ENCODE results near the gene ZMYND11.
"Not testable (repeated sequence)": the region's sequence is repeated elsewhere in the genome, so short reads cannot be mapped to it uniquely, and the experiment has no call there.

The ZMYND11 gene

GRCh38 chr10:134247-135131, 766 bp upstream of the ZMYND11 start:
- DNase-seq, result no peak

DNA sequence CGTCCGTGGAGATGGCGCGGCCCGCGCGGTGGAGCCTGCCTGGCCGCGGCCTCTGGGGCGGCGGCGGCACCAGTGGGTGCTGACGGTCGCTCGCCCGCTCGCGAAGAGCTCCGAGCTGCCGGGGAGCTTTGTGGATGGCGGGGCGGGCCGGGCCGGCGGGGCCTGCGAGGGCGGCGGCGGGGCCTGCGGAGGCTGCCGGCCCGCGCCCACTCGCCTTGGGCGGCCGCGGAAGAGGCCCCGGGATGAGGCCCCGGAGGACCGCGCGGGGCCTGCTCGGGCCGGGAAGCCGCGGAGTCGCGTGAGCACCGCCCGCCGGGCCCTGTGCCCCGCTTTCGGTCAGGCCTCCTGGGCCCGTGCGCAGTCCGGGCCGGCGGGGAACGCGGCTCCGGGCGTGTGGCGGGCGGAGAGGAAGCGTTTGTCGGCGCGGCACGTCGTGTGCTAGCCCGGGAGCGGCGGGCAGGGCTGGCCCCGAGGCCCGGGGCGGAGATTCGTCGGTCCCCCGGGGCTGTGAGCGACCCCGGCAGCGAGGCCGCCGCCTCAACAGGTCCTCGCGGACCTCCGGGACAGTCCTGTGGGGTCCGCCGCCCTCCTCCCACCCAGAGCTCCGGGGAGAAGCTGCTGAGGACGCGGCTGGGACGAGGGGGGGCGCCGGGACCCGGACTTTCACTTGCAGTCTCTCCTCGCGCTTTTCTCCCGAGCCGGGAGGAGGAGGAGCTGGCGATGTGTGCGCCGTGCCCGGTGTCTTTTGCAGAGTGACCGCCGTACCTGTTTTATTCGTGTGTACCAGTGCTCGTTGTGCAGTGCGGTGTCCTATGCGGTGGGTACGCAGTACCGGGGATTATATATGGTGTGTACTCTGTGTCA, 578 bp downstream of the ZMYND11 start:
- DNase-seq, result no peak

DNA sequence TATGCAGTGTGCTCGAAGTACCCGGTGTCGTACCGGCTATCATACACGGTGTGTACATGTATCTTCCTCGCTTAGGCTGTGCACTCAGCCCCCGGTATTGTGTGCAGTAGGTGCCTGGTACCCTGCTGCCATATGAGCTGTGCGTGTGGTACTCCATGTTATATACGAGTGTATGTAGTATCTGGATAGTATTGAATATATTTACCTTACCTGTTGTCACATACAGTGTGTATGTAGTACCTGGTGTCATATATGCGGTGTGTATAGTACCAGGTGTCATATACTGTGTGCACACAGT, 1.2 kb downstream of the ZMYND11 start:
- DNase-seq, result no peak

DNA sequence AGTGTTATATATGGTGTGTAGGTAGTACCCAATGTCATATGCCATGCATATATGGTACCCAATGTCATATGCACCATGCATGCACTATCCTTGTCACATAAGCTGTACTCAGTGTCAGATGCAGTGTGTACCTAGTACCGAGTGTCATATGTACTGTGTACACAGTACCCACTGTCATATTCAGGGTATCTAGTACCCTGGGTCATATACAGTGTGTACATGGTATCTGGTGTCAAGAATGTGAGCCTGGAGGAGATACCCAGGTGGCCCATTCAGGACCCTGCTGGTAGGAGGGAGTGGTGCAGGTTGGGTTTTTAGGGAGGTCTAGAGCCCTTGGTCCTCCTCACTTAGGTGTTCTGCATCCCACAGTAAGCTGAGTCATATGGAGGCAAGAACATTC, 1.8 kb downstream of the ZMYND11 start:
- no peak for DNase-seq

DNA sequence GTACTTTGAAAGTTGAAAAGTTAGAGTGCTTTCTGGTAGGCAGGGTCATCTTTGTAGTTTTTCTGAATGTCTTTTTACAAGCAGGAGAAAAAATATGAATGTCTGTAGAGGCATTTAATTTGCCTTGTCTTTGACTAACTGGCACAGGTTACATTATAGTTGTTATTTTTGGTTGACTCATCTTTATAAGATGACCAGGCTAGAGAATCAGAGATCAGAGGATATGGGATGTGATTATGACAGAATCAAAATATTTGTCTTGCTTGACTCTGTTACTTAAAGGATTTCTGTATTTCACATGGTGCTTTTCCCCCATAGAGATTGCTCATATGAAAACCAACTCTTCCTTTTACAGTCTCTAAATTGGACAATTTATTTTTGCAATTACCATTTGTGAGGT, 2.4 kb downstream of the ZMYND11 start:
- no peak for DNase-seq

- no peak for DNase-seq
Measured at GRCh38 chr10:142371-142770, 7.1 kb downstream of the ZMYND11 start.

DNA sequence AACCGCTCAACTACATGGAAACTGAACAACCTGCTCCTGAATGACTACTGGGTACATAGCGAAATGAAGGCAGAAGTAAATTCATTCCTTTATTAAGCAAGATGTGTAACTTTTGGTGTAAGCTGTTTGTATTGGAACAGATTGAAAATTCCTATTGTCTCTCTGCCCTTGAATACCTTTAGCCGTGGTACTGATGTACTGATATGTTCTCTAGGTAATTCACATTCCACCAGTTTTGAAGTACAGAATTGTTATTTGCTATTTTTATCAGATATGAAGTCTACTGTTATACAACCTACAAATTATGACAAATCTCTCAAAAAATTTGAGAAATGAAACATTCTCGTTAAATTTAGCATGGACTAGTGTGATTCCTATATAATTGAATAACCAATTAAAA, 17.7 kb downstream of the ZMYND11 start:
- DNase-seq, result no peak

- DNase-seq, result no peak
Measured at GRCh38 chr10:154348-154747, 19.1 kb downstream of the ZMYND11 start.

DNA sequence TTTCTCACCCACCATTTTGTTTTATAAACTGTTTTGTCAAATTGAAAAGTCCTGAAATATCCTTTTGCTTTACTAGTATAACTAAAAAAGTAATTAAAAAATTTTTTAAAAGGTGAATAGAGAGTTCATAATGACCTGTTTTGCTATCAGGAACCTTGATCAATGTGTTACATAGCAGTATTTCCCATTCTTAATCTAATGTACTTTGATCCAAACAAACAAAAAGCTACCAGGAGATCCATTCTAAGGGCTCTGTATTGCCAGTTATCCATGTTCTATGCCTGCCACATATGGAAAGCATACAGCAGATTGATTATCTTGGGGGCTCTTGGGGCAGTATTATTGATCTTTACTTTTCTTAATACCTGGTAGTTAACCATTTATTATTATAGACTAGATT, 32.1 kb downstream of the ZMYND11 start:
- no peak for DNase-seq

DNA sequence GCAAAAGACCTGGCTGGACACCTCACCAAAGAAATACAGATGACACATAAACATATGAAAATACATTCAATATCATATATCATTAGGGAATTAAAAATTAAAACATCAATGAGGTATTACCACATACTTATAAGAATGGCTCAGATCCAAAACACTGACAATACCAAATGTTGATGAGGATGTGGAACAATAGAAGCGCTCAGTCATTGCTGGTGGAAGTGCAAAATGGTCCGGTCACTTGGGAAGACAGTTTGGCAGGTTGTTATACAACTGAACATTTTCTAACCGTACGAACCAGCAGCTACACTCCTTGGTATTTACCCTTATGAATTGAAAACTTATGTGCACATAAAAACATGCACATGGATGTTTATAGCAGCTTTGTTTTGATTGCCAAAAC, 38.5 kb downstream of the ZMYND11 start:
- DNase-seq, result no peak

- no peak for DNase-seq
Measured at GRCh38 chr10:176677-177076, 41.4 kb downstream of the ZMYND11 start.

DNA sequence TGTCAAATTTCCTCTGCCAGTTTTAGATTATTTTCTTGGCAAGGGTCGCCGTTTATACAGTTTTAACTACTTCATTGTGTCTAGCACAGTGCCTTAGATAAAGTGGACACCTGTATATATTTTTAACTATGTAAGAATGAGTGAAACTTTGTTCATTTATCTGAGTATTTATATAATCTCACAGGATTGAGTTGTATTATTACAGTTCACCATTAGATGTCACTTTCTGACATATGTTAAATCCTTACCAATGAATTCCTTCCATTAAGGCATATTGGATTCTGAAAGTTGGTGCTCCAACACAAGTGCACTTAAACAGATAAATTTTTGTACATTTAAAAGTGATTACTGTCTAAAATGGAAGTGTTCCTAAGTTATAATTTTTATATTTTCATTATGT, 43.0 kb downstream of the ZMYND11 start:
- DNase-seq, result no peak

- no peak for DNase-seq
Measured at GRCh38 chr10:178723-179122, 43.5 kb downstream of the ZMYND11 start.

DNA sequence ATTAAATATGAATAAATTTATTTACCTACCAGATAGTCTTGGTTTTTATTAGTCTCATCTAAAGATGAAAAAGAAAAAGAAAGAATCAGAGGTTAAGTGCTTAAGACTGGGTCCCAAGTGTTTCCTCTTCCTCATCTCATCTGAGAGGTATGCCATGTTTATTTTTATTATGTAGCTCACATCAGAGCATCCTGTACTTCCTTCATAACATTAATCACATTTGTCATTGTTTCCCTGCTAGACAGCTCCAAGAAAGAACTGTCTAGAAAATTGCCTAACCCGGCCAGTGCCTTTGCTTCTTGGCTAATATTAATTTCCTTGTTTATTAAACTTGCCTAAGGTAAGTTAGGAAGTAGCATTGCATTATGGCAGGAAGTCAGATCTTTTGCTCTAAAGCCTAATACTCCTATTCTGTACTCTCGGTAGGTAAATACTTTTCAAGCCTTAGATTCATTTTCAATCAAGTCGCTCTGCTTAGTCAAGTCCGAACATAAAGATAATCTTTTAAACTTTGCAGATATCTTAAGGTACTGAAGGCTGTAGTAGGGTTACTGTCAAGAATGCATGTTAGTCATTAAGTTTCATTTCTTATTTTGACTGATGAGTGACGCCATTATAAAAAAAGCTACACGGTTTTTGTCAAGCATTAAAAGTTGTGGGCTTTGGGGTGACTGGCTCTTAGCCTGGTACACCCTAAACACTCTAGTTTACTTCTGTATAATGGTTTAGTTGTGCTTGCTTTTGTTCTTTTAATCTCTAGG, 47.4 kb downstream of the ZMYND11 start:
- no peak for DNase-seq

- DNase-seq, result no peak
Measured at GRCh38 chr10:184174-184573, 48.9 kb downstream of the ZMYND11 start.

- DNase-seq, result no peak
Measured at GRCh38 chr10:184911-185310, 49.7 kb downstream of the ZMYND11 start.

DNA sequence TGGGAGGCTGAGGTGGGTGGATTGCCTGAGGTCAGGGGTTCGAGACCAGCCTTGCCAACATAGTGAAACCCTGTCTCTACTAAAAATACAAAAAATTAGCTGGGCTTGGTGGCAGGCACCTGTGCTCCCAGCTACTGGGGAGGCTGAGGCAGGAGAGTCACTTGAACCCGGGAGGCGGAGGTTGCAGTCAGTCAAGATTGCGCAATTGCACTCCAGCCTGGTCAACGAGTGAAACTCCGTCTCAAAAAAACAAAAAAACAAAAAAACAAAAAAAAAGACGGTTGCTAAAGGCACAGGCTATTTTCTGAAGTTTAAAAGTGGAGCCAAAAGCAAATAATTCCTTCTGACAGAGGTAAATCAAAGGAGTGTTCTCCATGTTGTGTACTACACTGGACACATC, 50.3 kb downstream of the ZMYND11 start:
- not testable (repeated sequence) for DNase-seq

DNA sequence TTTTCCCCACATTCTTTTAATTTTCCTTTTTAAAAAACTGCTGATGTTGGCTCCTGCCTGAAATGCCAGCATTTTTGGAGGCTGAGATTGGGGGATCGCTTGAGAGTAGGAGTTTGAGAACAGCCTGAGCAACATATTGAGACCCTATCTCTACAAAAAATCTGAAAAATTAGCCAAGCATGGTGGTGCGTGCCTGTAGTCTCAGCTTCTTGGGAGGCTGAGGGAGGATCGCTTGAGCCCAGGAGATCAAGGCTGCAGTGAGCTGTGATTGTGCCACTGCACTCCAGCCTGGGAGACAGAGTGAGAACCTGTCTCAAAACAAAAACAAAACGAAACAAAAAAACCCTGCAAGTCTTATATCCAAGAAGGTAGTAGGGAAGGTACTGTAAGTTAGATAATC, 51.7 kb downstream of the ZMYND11 start:
- no peak for DNase-seq

DNA sequence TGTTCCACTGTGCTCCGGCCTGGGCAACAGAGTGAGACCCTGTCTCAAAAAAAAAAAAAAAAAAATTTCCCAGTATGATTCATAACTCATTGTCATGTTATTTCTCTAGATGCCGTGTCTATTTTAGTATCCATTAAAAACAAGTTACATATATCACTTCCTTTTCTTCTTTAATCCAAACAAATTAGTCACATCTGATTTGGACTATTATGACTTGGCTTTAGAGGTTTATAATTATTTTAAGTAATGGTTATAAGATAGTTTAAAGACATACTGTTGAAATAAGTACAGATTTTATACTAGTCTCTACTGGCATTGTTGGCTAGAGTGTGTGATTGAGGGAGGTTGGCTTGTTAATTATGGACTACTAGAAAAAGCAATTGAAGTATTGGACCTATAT, 53.3 kb downstream of the ZMYND11 start:
- no peak for DNase-seq

GRCh38 chr10:190216-190615, 55.0 kb downstream of the ZMYND11 start:
- DNase-seq, result no peak

DNA sequence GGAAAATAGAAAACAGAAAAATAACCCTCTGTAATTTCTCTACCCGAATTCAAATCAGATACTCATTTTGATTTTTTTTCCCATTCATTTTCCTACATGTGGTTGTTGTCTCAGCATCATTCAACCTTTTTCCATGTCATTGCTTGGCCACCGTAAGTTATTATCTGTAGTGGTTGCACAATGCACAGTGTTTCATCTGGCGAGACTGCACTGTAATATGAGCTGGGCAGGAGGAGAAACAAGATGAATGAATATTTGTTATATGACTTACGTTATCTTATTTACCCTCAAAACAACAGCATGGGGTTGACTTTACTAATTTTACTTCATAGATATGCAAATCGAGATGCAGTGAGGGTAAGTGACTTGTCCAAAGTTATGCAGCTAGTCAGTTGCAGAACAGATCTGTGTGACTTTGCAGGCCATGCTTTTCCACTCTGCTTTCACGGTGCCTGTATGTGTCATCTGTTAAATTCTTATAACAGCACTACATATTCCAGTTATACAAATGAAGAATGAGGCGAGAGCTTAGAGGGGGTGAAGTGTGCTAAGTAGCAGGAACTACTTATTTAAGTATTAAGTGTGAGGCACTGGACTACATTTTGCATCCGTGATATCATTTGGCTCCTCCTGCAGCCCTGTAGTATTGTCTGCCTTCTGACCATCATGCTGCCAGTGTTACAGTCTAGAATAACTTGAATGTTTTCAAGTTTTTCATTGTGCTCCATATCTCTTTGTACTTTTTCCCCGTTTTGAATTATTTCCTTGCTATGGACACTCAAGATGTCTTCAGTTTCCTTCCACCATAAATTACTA, 56.7 kb downstream of the ZMYND11 start:
- no peak for DNase-seq

DNA sequence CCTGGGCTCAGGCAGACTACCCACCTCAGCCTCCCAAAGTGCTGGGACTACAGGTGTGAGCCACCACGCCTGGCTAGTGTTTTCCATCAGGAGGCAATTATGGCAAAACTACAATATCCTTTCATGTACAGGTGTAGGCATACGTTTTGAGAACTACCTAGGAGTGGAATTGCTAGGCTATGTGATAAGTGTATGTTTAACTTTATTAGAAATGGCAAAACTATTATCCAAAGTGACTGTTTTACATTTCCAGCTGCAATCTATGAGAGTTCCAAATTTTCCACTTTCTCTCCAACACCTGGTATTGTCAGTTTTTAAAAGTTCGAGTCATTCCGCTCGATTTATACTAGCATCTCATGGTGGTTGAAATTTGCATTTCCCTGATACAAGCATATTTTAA, 59.0 kb downstream of the ZMYND11 start:
- DNase-seq, result no peak

DNA sequence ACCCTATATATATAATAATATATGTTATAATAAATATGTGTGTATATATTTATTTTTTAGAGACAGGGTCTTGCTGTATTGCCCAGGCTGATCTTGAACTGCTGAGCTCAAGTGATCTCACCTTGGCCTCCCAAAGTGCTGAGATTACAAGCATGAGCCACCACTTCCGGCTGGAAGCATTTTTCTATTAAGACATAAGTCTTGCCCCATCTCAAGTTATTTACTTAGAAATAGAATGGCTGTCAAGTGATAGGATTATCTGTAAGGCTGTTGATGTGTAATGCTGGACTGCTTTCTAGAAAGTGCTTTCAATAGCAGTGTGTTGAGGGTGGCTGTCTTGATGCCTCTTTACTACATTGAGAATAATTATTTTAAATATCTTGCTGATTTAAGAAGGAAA, 65.2 kb downstream of the ZMYND11 start:
- no peak for DNase-seq
